ENCODE results near the gene DUSP1.

GRCh38 chr5:172745838-172746237 lies 25.2 kb downstream of the DUSP1 start:
- TF ChIP-seq, protein P1, sequence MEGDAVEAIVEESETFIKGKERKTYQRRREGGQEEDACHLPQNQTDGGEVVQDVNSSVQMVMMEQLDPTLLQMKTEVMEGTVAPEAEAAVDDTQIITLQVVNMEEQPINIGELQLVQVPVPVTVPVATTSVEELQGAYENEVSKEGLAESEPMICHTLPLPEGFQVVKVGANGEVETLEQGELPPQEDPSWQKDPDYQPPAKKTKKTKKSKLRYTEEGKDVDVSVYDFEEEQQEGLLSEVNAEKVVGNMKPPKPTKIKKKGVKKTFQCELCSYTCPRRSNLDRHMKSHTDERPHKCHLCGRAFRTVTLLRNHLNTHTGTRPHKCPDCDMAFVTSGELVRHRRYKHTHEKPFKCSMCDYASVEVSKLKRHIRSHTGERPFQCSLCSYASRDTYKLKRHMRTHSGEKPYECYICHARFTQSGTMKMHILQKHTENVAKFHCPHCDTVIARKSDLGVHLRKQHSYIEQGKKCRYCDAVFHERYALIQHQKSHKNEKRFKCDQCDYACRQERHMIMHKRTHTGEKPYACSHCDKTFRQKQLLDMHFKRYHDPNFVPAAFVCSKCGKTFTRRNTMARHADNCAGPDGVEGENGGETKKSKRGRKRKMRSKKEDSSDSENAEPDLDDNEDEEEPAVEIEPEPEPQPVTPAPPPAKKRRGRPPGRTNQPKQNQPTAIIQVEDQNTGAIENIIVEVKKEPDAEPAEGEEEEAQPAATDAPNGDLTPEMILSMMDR (conservative IDR thresholded peaks at IDR 0.05; ENCODE audit: low read length) = no peak
- no peak for TF ChIP-seq EZH2phosphoT487 (IDR thresholded peaks at IDR 0.05; ENCODE audit: borderline replicate concordance)
